ENCODE results near the gene TELO2.

GRCh38 chr16:1498899-1499676 lies 5.9 kb downstream of the TELO2 start:
- no peak for TF ChIP-seq CTCF (tag by site-specific recombination; IDR thresholded peaks at IDR 0.05)
- TF ChIP-seq ZNF214 (tag by site-specific recombination; IDR thresholded peaks at IDR 0.05; ENCODE audit: borderline replicate concordance): no peak
- no peak for TF ChIP-seq MEIS1 (CRISPR knock-in tag; IDR thresholded peaks at IDR 0.05; ENCODE audit: borderline replicate concordance)
- TF ChIP-seq ZNF157 (tag by site-specific recombination; IDR thresholded peaks at IDR 0.05): no peak
- no peak for TF ChIP-seq ZNF391 (tag by site-specific recombination; IDR thresholded peaks at IDR 0.05; ENCODE audit: borderline replicate concordance, low read depth)
- no peak for TF ChIP-seq ZBTB7A (tag by site-specific recombination; IDR thresholded peaks at IDR 0.05; ENCODE audit: low read depth)
- no peak for TF ChIP-seq MYNN (tag by site-specific recombination; IDR thresholded peaks at IDR 0.05; ENCODE audit: borderline replicate concordance)
